HG03558 (cell line): ENCODE results near the gene ARNT2.

Source experiments
- ATAC-seq: cut with Tn5 transposase; IDR thresholded peaks from one replicate; pipeline ENCODE4 v1.9.1; 2021; ENCODE audit warnings: moderate number of reproducible peaks; ENCODE audit not compliant: unreplicated experiment; ENCODE audit errors: extremely low read depth

ARNT2 gene

DNA sequence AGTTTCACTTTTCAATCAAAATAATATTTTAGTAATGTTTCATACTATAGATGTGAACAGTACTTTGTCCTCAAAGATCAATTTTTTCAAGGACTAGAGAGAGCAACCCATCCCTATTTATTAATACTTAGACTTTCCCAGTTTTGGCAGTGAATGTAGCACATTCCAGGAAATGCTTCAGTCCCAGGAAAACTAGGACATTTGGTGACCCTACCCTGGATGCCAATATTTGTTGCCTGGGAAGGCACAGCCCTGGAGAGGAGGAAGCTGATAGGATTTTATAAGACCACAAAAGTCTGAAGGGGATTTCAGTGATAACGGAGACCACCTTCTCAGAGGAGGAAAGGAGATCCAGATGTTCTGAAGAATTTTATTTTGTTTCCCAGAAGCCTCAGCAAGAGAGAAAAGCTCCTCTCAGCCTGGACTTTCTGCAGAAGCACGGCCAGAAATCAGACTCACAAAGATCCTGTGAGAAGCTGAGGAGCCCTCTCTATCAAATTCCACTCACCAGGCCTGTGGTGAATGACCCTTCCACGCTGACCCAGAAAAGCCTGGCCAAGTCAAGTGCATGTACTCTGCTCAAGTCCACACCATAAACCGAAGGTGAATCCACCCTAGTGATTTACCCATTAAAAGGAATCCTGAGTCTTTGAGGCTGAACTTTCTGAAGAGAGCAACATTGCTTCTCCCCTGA lies 203.3 kb downstream of the ARNT2 start:
- ATAC-seq: no peak

DNA sequence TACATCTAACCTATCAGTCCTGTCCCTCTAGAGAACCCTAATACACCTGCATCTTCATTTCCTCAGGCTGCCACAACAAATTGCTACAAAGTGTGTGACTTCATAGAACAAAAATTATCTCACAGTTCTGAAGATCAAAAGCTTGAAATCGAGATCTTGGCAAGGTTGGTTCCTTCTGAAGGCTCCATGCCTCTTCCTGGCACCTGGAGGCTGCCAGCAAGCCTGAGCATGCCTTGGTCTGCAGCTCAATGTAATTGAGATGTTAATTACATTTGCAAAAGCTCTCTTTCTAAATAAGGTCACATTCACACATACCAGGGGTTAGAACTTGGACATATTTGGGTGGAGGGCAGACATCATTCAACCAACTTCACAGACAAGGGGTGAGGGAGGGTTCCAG lies 204.5 kb downstream of the ARNT2 start:
- no peak for ATAC-seq

GRCh38 chr15:80609091-80609490 lies 204.9 kb downstream of the ARNT2 start:
- no peak for ATAC-seq

DNA sequence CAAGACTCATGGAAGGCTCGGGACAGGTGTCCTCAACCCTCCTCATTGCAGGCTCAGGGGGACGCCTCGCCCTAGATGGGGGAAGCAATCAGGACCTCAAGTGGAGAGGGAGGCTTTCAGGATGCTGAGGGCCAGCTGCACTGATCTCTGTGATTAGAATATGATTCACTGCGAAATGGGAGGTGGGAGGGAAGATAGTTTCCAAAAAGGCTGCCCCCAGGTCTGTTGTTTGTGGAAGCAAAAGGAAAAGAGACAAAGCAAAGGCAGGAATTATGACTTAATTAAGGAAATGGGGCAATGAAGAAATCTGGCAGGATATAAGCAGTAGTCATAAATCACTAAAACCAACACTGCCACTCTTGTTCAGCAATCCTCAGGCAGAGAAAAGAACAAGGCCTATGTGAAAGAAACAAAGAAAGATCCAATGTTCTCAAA lies 205.3 kb downstream of the ARNT2 start:
- ATAC-seq: no peak

DNA sequence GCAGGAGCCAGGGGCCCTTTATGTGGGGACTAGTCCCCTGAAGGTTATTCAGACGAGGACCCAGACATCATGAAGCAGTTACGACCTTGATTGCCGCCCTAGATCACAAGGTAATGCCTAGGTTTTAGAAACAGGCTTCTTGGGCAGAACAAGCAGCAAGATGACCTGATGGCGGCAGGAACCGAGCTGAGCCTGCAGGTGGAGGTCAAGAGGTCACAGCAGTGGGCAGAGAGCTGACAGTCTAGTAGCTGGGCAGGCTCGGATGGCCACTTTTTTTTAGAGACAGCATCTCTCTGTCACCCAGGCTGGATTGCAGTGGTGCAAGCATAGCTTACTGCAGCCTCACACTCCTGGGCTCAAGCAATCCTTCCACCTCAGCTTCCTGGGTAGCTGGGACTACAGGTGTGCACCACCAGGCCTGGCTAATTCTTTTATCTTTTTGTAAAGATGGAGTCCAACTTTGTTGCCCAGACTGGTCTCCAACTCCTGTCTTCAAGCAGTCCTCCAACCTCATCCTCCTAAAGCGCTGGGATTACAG lies 207.4 kb downstream of the ARNT2 start:
- no peak for ATAC-seq

- ATAC-seq: no peak
These were observed 208.1 kb downstream of the ARNT2 start for GRCh38 chr15:80612118-80612823.

DNA sequence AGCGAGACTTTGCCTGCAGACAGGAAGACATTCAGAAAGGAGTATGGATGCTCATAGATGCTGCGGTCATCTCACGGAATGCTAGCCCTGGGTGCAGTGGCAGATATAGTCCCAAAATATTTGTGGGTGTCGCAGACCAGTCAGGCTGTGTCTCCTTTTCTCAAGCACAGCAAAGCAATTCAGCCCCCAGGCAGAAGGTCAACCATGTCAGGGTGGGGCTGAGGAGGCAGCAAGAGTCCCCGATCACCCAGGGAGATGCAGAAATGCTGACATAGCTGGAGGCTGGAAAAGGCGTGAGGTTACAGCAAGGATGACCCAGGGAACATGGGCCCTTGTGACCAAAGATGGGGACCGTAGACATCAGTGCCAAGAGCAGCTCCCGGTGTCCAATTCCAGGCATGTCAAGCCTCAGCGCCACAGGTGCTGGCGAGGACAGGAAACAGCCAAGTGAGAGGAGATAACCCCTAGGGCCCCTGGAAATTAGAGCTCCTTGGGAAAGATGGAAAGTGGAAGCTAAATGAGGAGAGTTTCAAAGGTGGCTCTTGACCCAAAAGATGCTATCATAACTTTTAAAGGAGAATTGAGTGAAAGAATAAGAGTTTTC lies 209.7 kb downstream of the ARNT2 start:
- no peak for ATAC-seq

DNA sequence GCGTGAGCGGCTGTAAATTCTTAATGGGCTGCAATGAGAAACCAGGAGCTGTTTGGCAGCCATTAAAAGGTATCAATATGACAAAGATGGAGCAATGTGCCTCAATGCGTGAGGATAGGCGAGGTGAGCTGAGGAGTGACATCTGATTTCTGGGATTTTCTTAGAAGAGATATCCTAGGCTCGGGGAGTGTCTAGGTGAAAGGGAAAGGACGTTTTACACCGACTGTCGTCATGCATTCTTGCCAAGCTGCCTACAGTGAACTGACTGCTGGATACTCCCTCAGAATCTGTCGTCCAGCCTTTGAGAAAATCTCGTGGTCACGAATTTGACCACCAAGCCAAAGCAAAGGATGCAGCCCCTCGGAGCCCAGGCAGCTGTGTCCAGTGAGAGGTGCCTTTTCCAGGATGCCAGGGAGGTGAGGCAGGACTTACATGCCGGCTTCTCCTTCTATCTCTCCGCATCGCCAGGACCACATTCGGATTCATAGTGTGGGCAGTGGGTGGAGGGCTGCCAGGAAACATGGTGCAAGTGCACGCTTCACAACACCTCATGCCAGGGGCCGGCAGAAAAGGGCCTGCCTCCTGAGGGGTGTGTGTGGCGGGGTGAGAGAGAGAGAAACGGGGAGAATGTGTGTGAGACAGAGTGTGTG lies 210.7 kb downstream of the ARNT2 start:
- no peak for ATAC-seq

DNA sequence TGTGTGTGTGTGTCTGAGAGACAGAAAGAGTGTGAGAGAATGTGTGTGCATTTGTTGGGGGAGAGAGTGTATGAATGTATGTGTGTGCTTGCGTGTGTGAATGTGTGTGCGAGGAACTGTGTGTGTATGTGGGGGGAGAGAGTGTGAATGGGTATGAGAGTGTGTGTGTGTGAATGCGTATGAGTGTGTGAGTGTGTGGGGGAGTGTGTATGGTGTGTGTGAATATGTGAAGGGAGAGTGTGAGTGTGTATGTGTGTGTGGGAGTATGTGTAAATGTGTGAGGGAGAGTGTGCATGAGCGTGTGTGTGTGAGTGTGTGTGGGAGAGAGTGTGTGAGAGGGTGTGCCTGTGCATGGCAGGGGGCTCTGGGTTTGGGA lies 211.2 kb downstream of the ARNT2 start:
- ATAC-seq: no peak

DNA sequence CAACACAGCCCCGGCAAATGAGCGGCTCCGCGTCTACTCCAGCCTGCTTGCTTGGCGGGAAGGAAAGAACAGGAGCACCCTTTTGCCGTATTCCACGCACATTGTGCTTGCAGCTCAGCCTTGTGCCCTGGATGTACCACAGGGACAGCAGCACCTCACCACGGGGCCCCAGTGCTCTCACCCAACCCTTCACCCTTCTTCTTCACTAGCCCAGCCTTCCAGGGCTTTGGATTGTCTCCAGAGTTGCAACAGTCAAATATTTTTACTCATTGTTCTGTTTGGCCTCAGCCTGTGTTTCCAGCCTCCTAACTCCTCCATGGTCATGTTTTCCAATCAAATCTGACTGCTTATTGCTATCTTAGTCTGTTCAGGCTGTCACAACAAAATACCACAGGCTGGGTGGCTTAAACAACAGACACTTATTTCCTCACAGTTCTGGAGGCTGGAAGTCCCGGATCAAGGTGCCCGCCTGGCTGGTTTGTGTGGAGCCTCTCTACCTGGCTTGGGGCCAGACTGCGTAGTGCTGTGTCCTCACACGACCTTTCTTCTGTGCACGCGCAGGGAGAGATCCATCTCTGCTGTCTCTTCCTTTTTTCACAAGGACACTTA lies 211.7 kb downstream of the ARNT2 start:
- no peak for ATAC-seq

GRCh38 chr15:80618685-80619400 lies 214.7 kb downstream of the ARNT2 start:
- ATAC-seq: no peak

GRCh38 chr15:80619680-80620079 lies 215.5 kb downstream of the ARNT2 start:
- ATAC-seq: no peak

- ATAC-seq: no peak
These were observed 216.0 kb downstream of the ARNT2 start for GRCh38 chr15:80620141-80620540.

GRCh38 chr15:80620931-80621330 lies 216.7 kb downstream of the ARNT2 start:
- no peak for ATAC-seq

DNA sequence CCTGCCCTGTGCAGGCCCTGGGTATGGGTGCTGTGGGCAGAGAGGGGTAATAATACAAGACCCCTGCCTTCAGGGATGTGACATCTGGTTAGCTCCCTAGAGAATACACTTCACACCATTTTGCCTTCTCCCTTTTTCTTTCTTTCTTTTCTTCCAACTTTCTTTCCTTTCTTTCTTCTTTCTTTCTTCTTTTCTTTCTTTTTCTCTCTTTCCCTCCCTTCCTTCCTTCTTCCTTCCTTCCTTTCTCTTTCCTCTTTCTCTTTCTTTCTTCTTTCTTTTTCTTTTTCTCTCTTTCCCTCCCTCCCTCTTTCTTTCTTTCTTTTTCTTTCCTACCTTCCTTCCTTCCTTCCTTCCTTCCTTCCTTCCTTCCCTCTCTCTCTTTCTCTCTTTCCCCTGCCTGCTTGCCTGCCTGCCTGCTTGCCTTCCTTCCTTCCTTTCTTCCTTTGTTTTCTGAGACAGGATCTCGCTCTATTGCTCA lies 222.5 kb downstream of the ARNT2 start:
- ATAC-seq: no peak

DNA sequence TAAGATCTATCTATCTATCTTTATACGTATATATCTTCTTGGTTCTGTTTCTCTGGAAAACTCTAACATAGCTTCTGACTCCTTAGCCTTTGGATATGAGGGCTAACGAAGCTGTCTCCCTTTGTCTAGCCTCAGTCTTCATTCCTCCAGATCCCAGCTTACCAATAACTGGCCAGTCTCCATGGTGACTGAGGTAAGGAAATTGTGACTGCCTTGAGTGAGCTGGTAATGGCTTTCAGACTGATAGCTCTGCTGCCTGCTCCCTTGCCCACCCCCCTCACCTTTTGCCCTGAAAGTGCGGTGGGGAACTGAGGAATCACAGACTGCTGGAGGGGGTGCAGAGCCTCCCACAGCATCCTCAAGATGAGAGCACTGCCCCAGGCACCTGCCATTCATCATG lies 225.2 kb downstream of the ARNT2 start:
- no peak for ATAC-seq

GRCh38 chr15:80630981-80631380 lies 226.8 kb downstream of the ARNT2 start:
- ATAC-seq: no peak

GRCh38 chr15:80633221-80633620 lies 229.0 kb downstream of the ARNT2 start:
- no peak for ATAC-seq

GRCh38 chr15:80635953-80636352 lies 231.8 kb downstream of the ARNT2 start:
- ATAC-seq: no peak

DNA sequence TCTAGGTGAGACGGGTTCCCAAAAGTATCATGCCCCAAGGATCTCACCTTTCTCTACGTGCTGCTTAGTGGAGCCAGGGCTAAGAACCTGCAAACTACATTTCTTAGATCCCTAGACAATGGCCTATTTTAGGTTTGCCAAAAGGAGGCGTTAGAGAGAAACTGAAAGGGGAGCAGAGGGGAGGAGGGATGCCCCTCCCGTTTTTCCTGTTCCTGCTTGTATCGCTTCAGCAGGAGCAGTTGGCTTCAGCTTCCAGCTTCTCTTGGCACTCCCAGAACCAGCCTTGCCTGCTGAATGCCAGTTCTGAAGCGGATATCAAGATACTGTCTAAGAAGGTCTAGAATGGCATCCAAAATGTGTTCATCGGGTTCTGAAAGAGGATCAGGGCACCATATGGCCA lies 232.5 kb downstream of the ARNT2 start:
- no peak for ATAC-seq
